A673 (cell line): Measurements from ENCODE around the gene SLC28A1. TPM values are rescaled to one million over a fixed set of nuclear protein-coding genes. Genes with fewer than 3 reads are reported as not detected.

Source experiments
- BruUV-seq: library from RNA; stranded (reverse); fragments of 400-500 nt; replicated peaks from 2 replicates; lab custom pipeline; 2021; lab: Mats Ljungman, UMichigan
- CTCF ChIA-PET: fragments of 300-600 bp; sonication (Branson Sonifier 250); formaldehyde crosslinking; loops from one replicate; lab custom pipeline; 2022; ENCODE audit warnings: antibody characterized with exemption; lab: Charles Lee
- POLR2A ChIA-PET: fragments of 300-600 bp; sonication (Branson Sonifier 250); formaldehyde crosslinking; loops from one replicate; lab custom pipeline; 2022; ENCODE audit warnings: antibody characterized with exemption; ENCODE audit not compliant: low non-redundant PET; lab: Charles Lee
- DNase-seq: peaks from one replicate; pipeline ENCODE4 v3.0.0-alpha.2; 2015; ENCODE audit warnings: low spot score
- H3K27ac ChIP-seq: fragments of 200-600 bp; sonication (generic); 2 replicates; pipeline ENCODE4 v1.5.1; 2016; ENCODE audit warnings: mixed run types, low read depth, mild to moderate bottlenecking, mixed read lengths, antibody characterized with exemption, low read length; ENCODE audit not compliant: poor library complexity, severe bottlenecking
- H3K27me3 ChIP-seq: fragments of 200-600 bp; sonication (generic); replicated peaks from 2 replicates; pipeline ENCODE4 v1.6.1; 2017; ENCODE audit warnings: mixed run types, low read depth, mild to moderate bottlenecking, mixed read lengths, antibody characterized with exemption, low read length; ENCODE audit not compliant: insufficient read depth, poor library complexity
- H3K36me3 ChIP-seq: fragments of 200-600 bp; sonication (generic); 2 replicates; pipeline ENCODE4 v1.6.1; 2016; ENCODE audit warnings: mixed run types, mild to moderate bottlenecking, mixed read lengths, antibody characterized with exemption, low read length; ENCODE audit not compliant: insufficient read depth, poor library complexity, severe bottlenecking
- H3K4me1 ChIP-seq: fragments of 200-600 bp; sonication (generic); 2 replicates; pipeline ENCODE4 v1.6.1; 2017; ENCODE audit warnings: mixed run types, mild to moderate bottlenecking, mixed read lengths, antibody characterized with exemption, low read length; ENCODE audit not compliant: insufficient read depth, poor library complexity, severe bottlenecking
- H3K4me3 ChIP-seq: fragments of 200-600 bp; sonication (generic); 2 replicates; pipeline ENCODE4 v1.5.1; 2016; ENCODE audit warnings: low read depth, mixed run types, mild to moderate bottlenecking, mixed read lengths, low read length; ENCODE audit not compliant: poor library complexity, severe bottlenecking
- H3K9me3 ChIP-seq: fragments of 200-600 bp; sonication (generic); 2 replicates; pipeline ENCODE4 v1.6.1; 2016; ENCODE audit warnings: mixed run types, low read depth, mild to moderate bottlenecking, mixed read lengths, antibody characterized with exemption, low read length; ENCODE audit not compliant: poor library complexity, severe bottlenecking
- EZH2 ChIP-seq: fragments of 200-600 bp; sonication (generic); IDR thresholded peaks from 2 replicates; pipeline ENCODE4 v1.6.1; 2017; ENCODE audit warnings: borderline replicate concordance, low read depth, mild to moderate bottlenecking, mixed read lengths, antibody characterized with exemption, low read length; ENCODE audit not compliant: poor library complexity, severe bottlenecking
- intact Hi-C: fragments of 100-400 bp; cut with micrococcal nuclease; formaldehyde crosslinking; loops from one replicate; pipeline ENCODE4 v1.10.0; 2022; ENCODE audit not compliant: unreplicated experiment
- total RNA-seq: library from RNA; stranded (reverse); gene quantifications from 2 replicates; pipeline ENCODE4 v1.2.3, GENCODE V29; 2021
- TF ChIP-seq, protein P1 (sequence below): fragments of 300-800, 200-600 bp; sonication (generic); conservative IDR thresholded peaks from 2 replicates; pipeline ENCODE4 v1.5.1; 2017; ENCODE audit warnings: low read depth, mild to moderate bottlenecking, antibody characterized with exemption, low read length, moderate library complexity, mixed read lengths

SLC28A1 gene
- total RNA-seq, 1 experiment from 2014 or later = not detected

DNA sequence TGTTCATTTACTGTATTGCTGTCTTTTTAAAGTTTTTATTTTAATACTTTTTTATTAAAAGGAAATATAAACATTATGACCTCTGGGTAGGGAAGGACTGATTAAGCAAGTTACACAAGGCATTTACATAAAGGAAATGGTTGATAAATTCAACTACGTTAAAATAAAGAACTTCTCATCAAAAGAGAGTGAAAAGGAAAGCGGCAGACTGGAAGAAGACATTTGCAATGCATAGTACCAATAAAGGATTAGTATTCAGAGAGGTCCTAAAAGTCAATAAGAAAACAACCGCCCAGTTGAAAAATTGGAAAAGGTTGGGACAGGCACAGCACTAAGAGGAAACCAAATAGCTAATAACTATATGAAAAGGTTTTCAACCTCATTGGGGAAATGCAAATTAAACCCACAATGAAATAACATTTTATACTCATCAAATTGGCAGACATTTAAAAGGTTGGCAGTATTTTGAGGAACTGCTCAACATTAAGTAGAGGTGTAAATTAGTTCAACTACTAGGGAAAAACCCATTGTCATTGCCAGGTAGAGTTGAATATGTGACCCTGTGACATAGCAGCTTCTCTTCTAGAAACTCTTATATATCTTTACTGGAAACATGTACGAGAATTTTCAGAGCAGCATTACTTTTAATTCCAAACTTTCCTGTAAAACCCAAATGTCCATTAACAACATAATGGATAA is 106.7 kb downstream of the SLC28A1 start:
- ChIA-PET POLR2A (interaction anchor here (0.8 kb wide), 1 partner anchor 31 kb away, joined by 4 read pairs; no protein-coding TSS in a partner anchor), CTCF (no interaction called here)
- H3K4me3 ChIP-seq = no peak overlapping the region
- intact Hi-C loops = no loop called here
- H3K27me3 ChIP-seq = no peaks in the 10 kb centered on the region
- TF ChIP-seq, protein P1, sequence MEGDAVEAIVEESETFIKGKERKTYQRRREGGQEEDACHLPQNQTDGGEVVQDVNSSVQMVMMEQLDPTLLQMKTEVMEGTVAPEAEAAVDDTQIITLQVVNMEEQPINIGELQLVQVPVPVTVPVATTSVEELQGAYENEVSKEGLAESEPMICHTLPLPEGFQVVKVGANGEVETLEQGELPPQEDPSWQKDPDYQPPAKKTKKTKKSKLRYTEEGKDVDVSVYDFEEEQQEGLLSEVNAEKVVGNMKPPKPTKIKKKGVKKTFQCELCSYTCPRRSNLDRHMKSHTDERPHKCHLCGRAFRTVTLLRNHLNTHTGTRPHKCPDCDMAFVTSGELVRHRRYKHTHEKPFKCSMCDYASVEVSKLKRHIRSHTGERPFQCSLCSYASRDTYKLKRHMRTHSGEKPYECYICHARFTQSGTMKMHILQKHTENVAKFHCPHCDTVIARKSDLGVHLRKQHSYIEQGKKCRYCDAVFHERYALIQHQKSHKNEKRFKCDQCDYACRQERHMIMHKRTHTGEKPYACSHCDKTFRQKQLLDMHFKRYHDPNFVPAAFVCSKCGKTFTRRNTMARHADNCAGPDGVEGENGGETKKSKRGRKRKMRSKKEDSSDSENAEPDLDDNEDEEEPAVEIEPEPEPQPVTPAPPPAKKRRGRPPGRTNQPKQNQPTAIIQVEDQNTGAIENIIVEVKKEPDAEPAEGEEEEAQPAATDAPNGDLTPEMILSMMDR = no peak
- no peak for TF ChIP-seq EZH2
- H3K4me1 ChIP-seq = peaks cover 54% of the 10 kb centered on the region
- BruUV-seq = no TSS peak
- no peak for DNase-seq
- H3K9me3 ChIP-seq = no peaks in the 10 kb centered on the region
- H3K36me3 ChIP-seq = no peaks in the 10 kb centered on the region
- no peak overlapping the region for H3K27ac ChIP-seq

DNA sequence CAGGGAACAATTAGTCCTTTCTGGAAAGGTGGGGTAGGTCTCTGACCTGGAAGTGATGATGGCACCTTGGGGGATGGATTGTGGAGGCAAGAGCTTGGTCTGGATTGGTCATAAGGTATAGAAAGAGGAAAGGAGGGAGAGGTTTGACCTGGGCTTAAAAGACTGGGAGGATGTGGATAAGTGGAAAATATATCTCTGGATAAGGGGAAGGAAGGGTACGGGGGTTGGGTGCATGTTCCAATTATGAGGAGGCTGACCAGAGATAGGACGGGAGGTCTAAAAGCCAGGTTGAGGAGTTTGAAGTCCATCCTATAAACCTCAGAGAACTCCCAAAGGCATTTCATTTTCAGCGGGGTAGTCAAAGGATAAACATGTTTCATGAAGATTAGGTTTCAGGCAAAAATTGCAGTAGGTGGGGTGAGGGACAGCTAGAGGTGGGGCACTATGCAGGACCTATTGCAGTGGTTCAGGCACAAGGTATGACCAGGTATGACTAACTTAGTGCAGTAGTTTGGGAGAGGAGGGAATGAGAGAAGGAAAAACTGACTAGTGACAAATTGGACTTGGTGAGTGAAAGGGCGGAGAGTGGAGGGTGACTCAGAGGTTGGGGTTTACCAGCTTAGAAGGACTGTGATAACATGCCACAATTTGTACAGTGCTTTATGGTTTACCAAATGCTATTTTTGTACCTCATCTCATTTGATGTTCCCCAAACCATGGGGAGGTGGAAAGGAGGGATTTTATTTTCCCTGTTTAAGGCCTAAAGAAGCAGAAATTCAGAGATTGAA is 107.9 kb downstream of the SLC28A1 start:
- DNase-seq = no peak
- ChIA-PET POLR2A (no interaction called here), CTCF (no interaction called here)
- no peaks in the 10 kb centered on the region for H3K27me3 ChIP-seq
- H3K4me3 ChIP-seq = no peak overlapping the region
- H3K9me3 ChIP-seq = no peaks in the 10 kb centered on the region
- intact Hi-C loops = no loop called here
- H3K4me1 ChIP-seq = peaks cover 42% of the 10 kb centered on the region
- no peak for TF ChIP-seq EZH2
- TF ChIP-seq, protein P1 = no peak
- no TSS peak for BruUV-seq
- no peaks in the 10 kb centered on the region for H3K36me3 ChIP-seq
- no peak overlapping the region for H3K27ac ChIP-seq

Other genes starting within 250 kb of the SLC28A1 start
- gene WDR73, start 230.4 kb upstream of the SLC28A1 start, total RNA-seq = 42.4 and 43.6 TPM in 2 replicates
- 15.1 and 15.3 TPM in 2 replicates for gene NMB, start 226.5 kb upstream of the SLC28A1 start, total RNA-seq
- gene SEC11A, start 168.5 kb upstream of the SLC28A1 start, total RNA-seq = 104 and 106 TPM in 2 replicates
- gene ZNF592, start 136.1 kb upstream of the SLC28A1 start, total RNA-seq = 32.9 and 37.2 TPM in 2 replicates
- gene ALPK3, start 67.3 kb upstream of the SLC28A1 start, total RNA-seq = 0.67 and 0.70 TPM in 2 replicates
- gene PDE8A, start 97.2 kb downstream of the SLC28A1 start, total RNA-seq = 69.8 and 80.7 TPM in 2 replicates